T-cell (primary cell): ENCODE data around the gene EPN3. TPM values are rescaled to one million over a fixed set of nuclear protein-coding genes. Genes with fewer than 3 reads are reported as not detected.

Experiments
- ATAC-seq, 4 experiments: fragments of 200-7000 bp in 3 of 4; fragments of 150-1000 bp in 1 of 4; cut with Tn5 transposase; replicated peaks in 1 of 4; 1 replicate in 3 of 4; 2 replicates in 1 of 4; pipeline ENCODE4 v1.10.0; 2021; ENCODE audit warnings: moderate library complexity in 3 of 4, mild to moderate bottlenecking in 2 of 4, moderate number of reproducible peaks in 1 of 4
- CTCF ChIA-PET, 2 donors: fragments of 300-600 bp; sonication (Branson Sonifier 250); formaldehyde crosslinking; loops; one replicate each; lab custom pipeline; 2022; ENCODE audit warnings: antibody characterized with exemption in 2 of 2; lab: Charles Lee
- POLR2A ChIA-PET, 2 donors: fragments of 300-600 bp; sonication (Branson Sonifier 250); formaldehyde crosslinking; loops; one replicate each; lab custom pipeline; 2022; ENCODE audit warnings: antibody characterized with exemption in 2 of 2; lab: Charles Lee
- DNase-seq, 35 experiments: peaks; one replicate each; pipeline versions ENCODE4 v3.0.0 to v3.0.0-alpha.2; 2013 to 2023
- H3K27ac ChIP-seq: one replicate; pipeline ENCODE4 v1.5.1; 2013; ENCODE audit warnings: low read length
- H3K27me3 ChIP-seq, 2 experiments: replicated peaks in 1 of 2; 1 replicate in 1 of 2; 2 replicates in 1 of 2; pipeline versions ENCODE4 v1.6.1 to v1.7.0; 2013; ENCODE audit warnings: low read length in 1 of 2, mixed read lengths in 1 of 2; ENCODE audit not compliant: control insufficient read depth in 2 of 2, insufficient read depth in 2 of 2; ENCODE audit errors: extremely low read depth in 1 of 2
- H3K36me3 ChIP-seq, 2 donors: 1 replicate in 1 of 2; 2 replicates in 1 of 2; pipeline versions ENCODE4 v1.6.1 to v1.7.0; 2013; ENCODE audit warnings: low read length in 1 of 2; ENCODE audit not compliant: control insufficient read depth in 2 of 2, insufficient read depth in 1 of 2; ENCODE audit errors: extremely low read depth in 1 of 2
- H3K4me1 ChIP-seq, 2 experiments: 1 replicate in 1 of 2; 2 replicates in 1 of 2; pipeline versions ENCODE4 v1.6.1 to v1.7.0; 2013; ENCODE audit warnings: low read length in 2 of 2, mixed read lengths in 1 of 2; ENCODE audit not compliant: insufficient read depth in 2 of 2, control insufficient read depth in 1 of 2; ENCODE audit errors: extremely low read depth in 1 of 2
- H3K4me3 ChIP-seq, 2 donors: 1 replicate in 1 of 2; 2 replicates in 1 of 2; pipeline versions ENCODE4 v1.5.1 to v1.7.0; 2013; ENCODE audit warnings: mild to moderate bottlenecking in 2 of 2, low read length in 1 of 2, moderate library complexity in 1 of 2; ENCODE audit not compliant: control insufficient read depth in 1 of 2; ENCODE audit errors: extremely low read depth in 1 of 2
- H3K9me3 ChIP-seq: 2 replicates; pipeline ENCODE4 v1.7.0; 2013
- H3K27ac Mint-ChIP-seq, 2 donors: one replicate each; pipeline ENCODE4 v1.8.0; 2020 to 2021; ENCODE audit warnings: mild to moderate bottlenecking in 2 of 2, mixed read lengths in 2 of 2
- H3K27me3 Mint-ChIP-seq, 2 donors: one replicate each; pipeline ENCODE4 v1.8.0; 2021 to 2022; ENCODE audit warnings: mixed read lengths in 2 of 2
- H3K36me3 Mint-ChIP-seq: one replicate; pipeline ENCODE4 v1.8.0; 2021; ENCODE audit warnings: mixed read lengths
- H3K4me1 Mint-ChIP-seq, 3 donors: one replicate each; pipeline ENCODE4 v1.8.0; 2020 to 2022; ENCODE audit warnings: mixed read lengths in 3 of 3, mild to moderate bottlenecking in 1 of 3
- H3K4me3 Mint-ChIP-seq, 3 donors: one replicate each; pipeline ENCODE4 v1.8.0; 2020 to 2022; ENCODE audit warnings: mild to moderate bottlenecking in 3 of 3, mixed read lengths in 3 of 3, moderate library complexity in 3 of 3
- H3K9me3 Mint-ChIP-seq, 3 donors: one replicate each; pipeline ENCODE4 v1.8.0; 2020 to 2022; ENCODE audit warnings: mixed read lengths in 3 of 3
- WGBS: methylation state at CpG from one replicate; pipeline ENCODE4 v1.1.5; 2013; ENCODE audit warnings: missing lambda C conversion rate; ENCODE audit not compliant: insufficient coverage; 5-methylcytosine and 5-hydroxymethylcytosine counted together
- total RNA-seq, 35 experiments: library from RNA in 6 of 35; stranded (reverse) in 6 of 35; fragments of 120-200 nt in 1 of 35; gene quantifications; one replicate each; pipeline versions ENCODE4 v1.2.1 to v1.2.4 and lab custom pipeline; 2013 to 2026

EPN3 gene
- total RNA-seq, 5 donors from 2014 or later (not counting 1 experiment from before 2014, with no cell fraction given): 0.08 to 0.44 TPM; not detected in 3

GRCh38 chr17:50587571-50587970, 55.0 kb downstream of the EPN3 start:
- Histone ChIP-seq H3K9me3 (no peaks in the 10 kb centered on the region), H3K36me3 (no peaks in the 10 kb centered on the region), H3K27ac (no peak overlapping the region), H3K27me3 (peaks cover 0 to 31% of the 10 kb centered on the region in 2 experiments), H3K4me3 (no peak overlapping the region), H3K4me1 (no peaks in the 10 kb centered on the region)
- ATAC-seq: no peak
- ChIA-PET CTCF (no interaction called here), POLR2A (no interaction called here)
- Mint-ChIP-seq H3K27ac (no peak overlapping the region), H3K27me3 (peaks cover 13 to 14% of the 10 kb centered on the region in 2 donors), H3K4me3 (no peak overlapping the region), H3K36me3 (no peaks in the 10 kb centered on the region), H3K9me3 (no peaks in the 10 kb centered on the region), H3K4me1 (no peaks in the 10 kb centered on the region)
- WGBS: 83% methylated on average over 4 of the region's 9 CpGs
- no peak for DNase-seq

- H3K4me1 ChIP-seq: no peaks in the 10 kb centered on the region
- H3K9me3 ChIP-seq: no peaks in the 10 kb centered on the region
- H3K27me3 Mint-ChIP-seq: peaks cover 10 to 11% of the 10 kb centered on the region in 2 donors
- ChIA-PET POLR2A (no interaction called here), CTCF (interaction anchor here in 1 of 2 donors (0.6 kb wide), 1 partner anchor 117 kb away, joined by 5 read pairs; no protein-coding TSS in a partner anchor)
- peaks cover 0 to 36% of the 10 kb centered on the region in 2 experiments for H3K27me3 ChIP-seq
- H3K4me1 Mint-ChIP-seq: no peaks in the 10 kb centered on the region
- DNase-seq (no peak), ATAC-seq (no peak)
- H3K4me3 ChIP-seq: no peak overlapping the region
- no peak overlapping the region for H3K27ac ChIP-seq
- H3K27ac Mint-ChIP-seq: no peak overlapping the region
- WGBS: 86% methylated on average over 16 of the region's 18 CpGs
- H3K36me3 ChIP-seq: no peaks in the 10 kb centered on the region
- no peak overlapping the region for H3K4me3 Mint-ChIP-seq
- H3K9me3 Mint-ChIP-seq: no peaks in the 10 kb centered on the region
- no peaks in the 10 kb centered on the region for H3K36me3 Mint-ChIP-seq
Observed at GRCh38 chr17:50588391-50589049, 56.0 kb downstream of the EPN3 start.

- H3K4me1 ChIP-seq: no peaks in the 10 kb centered on the region
- H3K36me3 ChIP-seq: no peaks in the 10 kb centered on the region
- CTCF ChIA-PET: interaction anchor here in 1 of 2 donors (0.6 kb wide), 1 partner anchor 116 kb away, joined by 5 read pairs; no protein-coding TSS in a partner anchor
- H3K4me3 Mint-ChIP-seq: no peak overlapping the region
- no peaks in the 10 kb centered on the region for H3K9me3 ChIP-seq
- DNase-seq: no peak
- ATAC-seq: no peak
- 57% methylated on average over 10 of the region's 10 CpGs for WGBS
- H3K27ac Mint-ChIP-seq: no peak overlapping the region
- H3K27ac ChIP-seq: no peak overlapping the region
- peaks cover 4 to 5% of the 10 kb centered on the region in 2 donors for H3K27me3 Mint-ChIP-seq
- no peak overlapping the region for H3K4me3 ChIP-seq
- H3K4me1 Mint-ChIP-seq: no peaks in the 10 kb centered on the region
- H3K27me3 ChIP-seq: peaks cover 0 to 34% of the 10 kb centered on the region in 2 experiments
- POLR2A ChIA-PET: no interaction called here
- no peaks in the 10 kb centered on the region for H3K9me3 Mint-ChIP-seq
- no peaks in the 10 kb centered on the region for H3K36me3 Mint-ChIP-seq
Observed at GRCh38 chr17:50589095-50589705, 56.7 kb downstream of the EPN3 start.

- H3K27ac Mint-ChIP-seq: no peak overlapping the region
- WGBS: 96% methylated on average over 18 of the region's 24 CpGs
- H3K9me3 Mint-ChIP-seq: no peaks in the 10 kb centered on the region
- H3K27me3 Mint-ChIP-seq: peaks cover 3 to 4% of the 10 kb centered on the region in 2 donors
- H3K9me3 ChIP-seq: no peaks in the 10 kb centered on the region
- H3K36me3 Mint-ChIP-seq: no peaks in the 10 kb centered on the region
- ATAC-seq (no peak), DNase-seq (no peak)
- no peak overlapping the region for H3K4me3 ChIP-seq
- no peaks in the 10 kb centered on the region for H3K36me3 ChIP-seq
- H3K27me3 ChIP-seq: peaks cover 0 to 44% of the 10 kb centered on the region in 2 experiments
- no peaks in the 10 kb centered on the region for H3K4me1 ChIP-seq
- POLR2A ChIA-PET: no interaction called here
- CTCF ChIA-PET: no interaction called here
- H3K4me1 Mint-ChIP-seq: no peaks in the 10 kb centered on the region
- H3K4me3 Mint-ChIP-seq: no peak overlapping the region
- H3K27ac ChIP-seq: no peak overlapping the region
Observed at GRCh38 chr17:50590946-50591737, 58.6 kb downstream of the EPN3 start.

GRCh38 chr17:50593321-50593720, 60.8 kb downstream of the EPN3 start:
- no peaks in the 10 kb centered on the region for H3K9me3 Mint-ChIP-seq
- H3K4me3 Mint-ChIP-seq: no peak overlapping the region
- ChIA-PET CTCF (no interaction called here), POLR2A (no interaction called here)
- Histone ChIP-seq H3K9me3 (no peaks in the 10 kb centered on the region), H3K27ac (no peak overlapping the region), H3K36me3 (no peaks in the 10 kb centered on the region), H3K27me3 (peaks cover 0 to 43% of the 10 kb centered on the region in 2 experiments), H3K4me1 (no peaks in the 10 kb centered on the region), H3K4me3 (no peak overlapping the region)
- no peak for ATAC-seq
- no peaks in the 10 kb centered on the region for H3K36me3 Mint-ChIP-seq
- 43% methylated on average over 4 of the region's 10 CpGs for WGBS
- H3K27ac Mint-ChIP-seq: no peak overlapping the region
- no peak for DNase-seq
- H3K27me3 Mint-ChIP-seq: peaks cover 3 to 4% of the 10 kb centered on the region in 2 donors
- no peaks in the 10 kb centered on the region for H3K4me1 Mint-ChIP-seq
